GM23338 (cell line): ENCODE measurements around the gene FYN. TPM values are rescaled to one million over a fixed set of nuclear protein-coding genes. Genes with fewer than 3 reads are reported as not detected.

Experiments
- ATAC-seq: fragments of 200-7000 bp; cut with Tn5 transposase; 3 replicates; pipeline ENCODE4 v1.9.1; 2020
- DNase-seq: peaks from one replicate; pipeline ENCODE4 v3.0.0-alpha.2; 2015; ENCODE audit warnings: low spot score
- H2AFZ ChIP-seq: fragments of 200-600 bp; sonication (generic); 2 replicates; pipeline ENCODE4 v1.8.0; 2016; ENCODE audit warnings: antibody characterized with exemption, mild to moderate bottlenecking, moderate library complexity
- H3F3A ChIP-seq: fragments of 200-600 bp; sonication (generic); replicated peaks from 2 replicates; pipeline ENCODE4 v1.8.0; 2017; ENCODE audit warnings: antibody characterized with exemption, mixed run types, low read depth
- H3K27ac ChIP-seq: fragments of 200-600 bp; sonication (generic); 2 replicates; pipeline ENCODE4 v1.6.1; 2016; ENCODE audit warnings: low read depth
- H3K27me3 ChIP-seq: fragments of 200-600 bp; sonication (generic); 2 replicates; pipeline ENCODE4 v1.8.0; 2016; ENCODE audit warnings: mild to moderate bottlenecking, mixed run types, moderate library complexity; ENCODE audit not compliant: insufficient read depth
- H3K36me3 ChIP-seq: fragments of 200-600 bp; sonication (generic); 2 replicates; pipeline ENCODE4 v1.8.0; 2016; ENCODE audit warnings: mild to moderate bottlenecking; ENCODE audit not compliant: insufficient read depth
- H3K4me1 ChIP-seq: fragments of 200-600 bp; sonication (generic); 2 replicates; pipeline ENCODE4 v1.8.0; 2016; ENCODE audit warnings: mild to moderate bottlenecking, moderate library complexity; ENCODE audit not compliant: insufficient read depth
- H3K4me2 ChIP-seq: fragments of 200-600 bp; sonication (generic); 2 replicates; pipeline ENCODE4 v1.7.1; 2017; ENCODE audit warnings: mixed run types
- H3K4me3 ChIP-seq: fragments of 200-600 bp; sonication (generic); 2 replicates; pipeline ENCODE4 v1.6.1; 2016; ENCODE audit warnings: mixed run types
- H3K79me2 ChIP-seq: fragments of 200-600 bp; sonication (generic); replicated peaks from 2 replicates; pipeline ENCODE4 v1.8.0; 2017; ENCODE audit warnings: mild to moderate bottlenecking; ENCODE audit not compliant: insufficient read depth
- H3K9me2 ChIP-seq: fragments of 200-600 bp; sonication (generic); 2 replicates; pipeline ENCODE4 v1.8.0; 2017; ENCODE audit not compliant: insufficient read depth
- H4K20me1 ChIP-seq: fragments of 200-600 bp; sonication (generic); replicated peaks from 2 replicates; pipeline ENCODE4 v1.8.0; 2017; ENCODE audit warnings: mild to moderate bottlenecking; ENCODE audit not compliant: insufficient read depth
- H3K27ac Mint-ChIP-seq: 2 replicates; pipeline ENCODE4 v1.8.0; 2020; ENCODE audit warnings: inconsistent platforms, mild to moderate bottlenecking, moderate library complexity, mixed read lengths
- H3K27me3 Mint-ChIP-seq: 3 replicates; pipeline ENCODE4 v1.8.0; 2022; ENCODE audit warnings: low read depth, mild to moderate bottlenecking, moderate library complexity, mixed read lengths, inconsistent platforms; ENCODE audit not compliant: insufficient read depth, poor library complexity
- H3K36me3 Mint-ChIP-seq: 3 replicates; pipeline ENCODE4 v1.8.0; 2021; ENCODE audit warnings: low read depth, mild to moderate bottlenecking, inconsistent platforms, moderate library complexity, mixed read lengths
- H3K4me1 Mint-ChIP-seq: 3 replicates; pipeline ENCODE4 v1.8.0; 2020; ENCODE audit warnings: mild to moderate bottlenecking, inconsistent platforms, mixed read lengths
- H3K4me3 Mint-ChIP-seq: 3 replicates; pipeline ENCODE4 v1.8.0; 2021; ENCODE audit warnings: moderate library complexity, mild to moderate bottlenecking, inconsistent platforms, mixed read lengths
- H3K9me3 Mint-ChIP-seq: 3 replicates; pipeline ENCODE4 v1.8.0; 2020; ENCODE audit warnings: moderate library complexity, mild to moderate bottlenecking, inconsistent platforms, mixed read lengths
- CREB1 ChIP-seq: fragments of 250-450 bp; sonication (Bioruptor Pico); IDR thresholded peaks from 2 replicates; pipeline ENCODE4 v1.5.0; 2020; ENCODE audit warnings: low read depth, mild to moderate bottlenecking, moderate library complexity
- EZH2phosphoT487 ChIP-seq: fragments of 200-600 bp; sonication (generic); IDR thresholded peaks from one replicate; pipeline ENCODE4 v1.8.1; 2018; ENCODE audit warnings: antibody characterized with exemption; ENCODE audit not compliant: unreplicated experiment
- polyA plus RNA-seq: library from polyadenylated mRNA; unstranded; fragments of >200 nt; fragmentation: Nextera tagmentation; extraction: Ambion mirVana; gene quantifications from 2 replicates; pipeline ENCODE4 v1.2.1, GENCODE V29; 2016
- total RNA-seq: library from RNA; depleted of rRNA; stranded (reverse); fragments of >200 nt; shearing (Covaris generic); gene quantifications from 2 replicates; pipeline ENCODE4 v1.2.3, GENCODE V29; 2014
- TF ChIP-seq, protein P1 (sequence below): IDR thresholded peaks from 2 replicates; pipeline ENCODE4 v1.6.1; 2016; ENCODE audit warnings: antibody characterized with exemption
- TF ChIP-seq, protein P2 (sequence below): fragments of 250-450 bp; sonication (Bioruptor Pico); IDR thresholded peaks from 2 replicates; pipeline ENCODE4 v1.5.0; 2020; ENCODE audit warnings: mild to moderate bottlenecking, moderate library complexity
- TF ChIP-seq, protein P3 (sequence below): IDR thresholded peaks from one replicate; pipeline ENCODE4 v1.6.1; 2018; ENCODE audit warnings: antibody characterized with exemption; ENCODE audit not compliant: unreplicated experiment
- TF ChIP-seq, protein P4 (sequence below), 2 experiments: fragments of 200-600 bp in 1 of 2; sonication (generic) in 1 of 2; conservative IDR thresholded peaks; 2 replicates each; pipeline versions ENCODE4 v1.5.1 to v1.6.1; 2016 to 2017; ENCODE audit warnings: antibody characterized with exemption in 2 of 2, low read depth in 2 of 2, mild to moderate bottlenecking in 2 of 2, moderate library complexity in 1 of 2

Gene FYN
- total and polyA plus RNA-seq, 2 experiments from 2014 or later, result 46.8 to 143 TPM

DNA sequence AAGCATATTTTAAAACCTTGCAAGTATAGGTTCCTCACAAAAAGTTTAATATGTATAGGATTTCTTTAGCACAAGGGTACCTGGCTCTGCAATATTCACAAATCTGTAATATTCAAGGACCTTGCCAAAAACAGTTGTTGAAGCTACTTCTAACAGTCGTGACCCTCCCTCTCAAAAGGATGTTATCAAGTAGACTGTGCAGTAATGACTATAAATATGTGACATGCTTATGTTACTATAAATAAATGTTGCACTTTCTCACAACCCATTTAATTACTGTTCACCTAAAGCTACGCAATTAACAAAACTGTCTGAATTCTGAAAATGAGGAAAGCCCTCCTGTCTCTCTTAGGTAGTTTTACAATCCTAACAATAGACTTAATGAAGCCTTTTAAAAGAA is 41.8 kb downstream of the FYN start:
- peaks cover 17% of the 10 kb centered on the region; the same call in 1 of the 2 replicates for H3K79me2 ChIP-seq
- no peaks in the 10 kb centered on the region; the same call in 1 of the 2 replicates for H3K36me3 ChIP-seq
- Mint-ChIP-seq H3K4me3 (no peak overlapping the region), H3K27ac (no peak overlapping the region), H3K9me3 (no peaks in the 10 kb centered on the region), H3K27me3 (peaks cover 3% of the 10 kb centered on the region), H3K4me1 (peaks cover 14% of the 10 kb centered on the region), H3K36me3 (peaks cover 3% of the 10 kb centered on the region; the same call in 2 of the 3 replicates)
- H3K27ac ChIP-seq, result no peak overlapping the region
- peaks cover 4% of the 10 kb centered on the region; the same call in 1 of the 2 replicates for H3K4me1 ChIP-seq
- H3K4me2 ChIP-seq, result no peak overlapping the region
- DNase-seq (no peak), ATAC-seq (no peak)
- peaks cover 3% of the 10 kb centered on the region; the same call in 1 of the 2 replicates for H4K20me1 ChIP-seq
- H3K9me2 ChIP-seq, result no peaks in the 10 kb centered on the region
- H3K27me3 ChIP-seq, result no peaks in the 10 kb centered on the region
- TF ChIP-seq CREB1 (no peak), EZH2phosphoT487 (no peak)
- TF ChIP-seq, protein P1, sequence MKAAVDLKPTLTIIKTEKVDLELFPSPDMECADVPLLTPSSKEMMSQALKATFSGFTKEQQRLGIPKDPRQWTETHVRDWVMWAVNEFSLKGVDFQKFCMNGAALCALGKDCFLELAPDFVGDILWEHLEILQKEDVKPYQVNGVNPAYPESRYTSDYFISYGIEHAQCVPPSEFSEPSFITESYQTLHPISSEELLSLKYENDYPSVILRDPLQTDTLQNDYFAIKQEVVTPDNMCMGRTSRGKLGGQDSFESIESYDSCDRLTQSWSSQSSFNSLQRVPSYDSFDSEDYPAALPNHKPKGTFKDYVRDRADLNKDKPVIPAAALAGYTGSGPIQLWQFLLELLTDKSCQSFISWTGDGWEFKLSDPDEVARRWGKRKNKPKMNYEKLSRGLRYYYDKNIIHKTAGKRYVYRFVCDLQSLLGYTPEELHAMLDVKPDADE, result no peak
- TF ChIP-seq, protein P2, sequence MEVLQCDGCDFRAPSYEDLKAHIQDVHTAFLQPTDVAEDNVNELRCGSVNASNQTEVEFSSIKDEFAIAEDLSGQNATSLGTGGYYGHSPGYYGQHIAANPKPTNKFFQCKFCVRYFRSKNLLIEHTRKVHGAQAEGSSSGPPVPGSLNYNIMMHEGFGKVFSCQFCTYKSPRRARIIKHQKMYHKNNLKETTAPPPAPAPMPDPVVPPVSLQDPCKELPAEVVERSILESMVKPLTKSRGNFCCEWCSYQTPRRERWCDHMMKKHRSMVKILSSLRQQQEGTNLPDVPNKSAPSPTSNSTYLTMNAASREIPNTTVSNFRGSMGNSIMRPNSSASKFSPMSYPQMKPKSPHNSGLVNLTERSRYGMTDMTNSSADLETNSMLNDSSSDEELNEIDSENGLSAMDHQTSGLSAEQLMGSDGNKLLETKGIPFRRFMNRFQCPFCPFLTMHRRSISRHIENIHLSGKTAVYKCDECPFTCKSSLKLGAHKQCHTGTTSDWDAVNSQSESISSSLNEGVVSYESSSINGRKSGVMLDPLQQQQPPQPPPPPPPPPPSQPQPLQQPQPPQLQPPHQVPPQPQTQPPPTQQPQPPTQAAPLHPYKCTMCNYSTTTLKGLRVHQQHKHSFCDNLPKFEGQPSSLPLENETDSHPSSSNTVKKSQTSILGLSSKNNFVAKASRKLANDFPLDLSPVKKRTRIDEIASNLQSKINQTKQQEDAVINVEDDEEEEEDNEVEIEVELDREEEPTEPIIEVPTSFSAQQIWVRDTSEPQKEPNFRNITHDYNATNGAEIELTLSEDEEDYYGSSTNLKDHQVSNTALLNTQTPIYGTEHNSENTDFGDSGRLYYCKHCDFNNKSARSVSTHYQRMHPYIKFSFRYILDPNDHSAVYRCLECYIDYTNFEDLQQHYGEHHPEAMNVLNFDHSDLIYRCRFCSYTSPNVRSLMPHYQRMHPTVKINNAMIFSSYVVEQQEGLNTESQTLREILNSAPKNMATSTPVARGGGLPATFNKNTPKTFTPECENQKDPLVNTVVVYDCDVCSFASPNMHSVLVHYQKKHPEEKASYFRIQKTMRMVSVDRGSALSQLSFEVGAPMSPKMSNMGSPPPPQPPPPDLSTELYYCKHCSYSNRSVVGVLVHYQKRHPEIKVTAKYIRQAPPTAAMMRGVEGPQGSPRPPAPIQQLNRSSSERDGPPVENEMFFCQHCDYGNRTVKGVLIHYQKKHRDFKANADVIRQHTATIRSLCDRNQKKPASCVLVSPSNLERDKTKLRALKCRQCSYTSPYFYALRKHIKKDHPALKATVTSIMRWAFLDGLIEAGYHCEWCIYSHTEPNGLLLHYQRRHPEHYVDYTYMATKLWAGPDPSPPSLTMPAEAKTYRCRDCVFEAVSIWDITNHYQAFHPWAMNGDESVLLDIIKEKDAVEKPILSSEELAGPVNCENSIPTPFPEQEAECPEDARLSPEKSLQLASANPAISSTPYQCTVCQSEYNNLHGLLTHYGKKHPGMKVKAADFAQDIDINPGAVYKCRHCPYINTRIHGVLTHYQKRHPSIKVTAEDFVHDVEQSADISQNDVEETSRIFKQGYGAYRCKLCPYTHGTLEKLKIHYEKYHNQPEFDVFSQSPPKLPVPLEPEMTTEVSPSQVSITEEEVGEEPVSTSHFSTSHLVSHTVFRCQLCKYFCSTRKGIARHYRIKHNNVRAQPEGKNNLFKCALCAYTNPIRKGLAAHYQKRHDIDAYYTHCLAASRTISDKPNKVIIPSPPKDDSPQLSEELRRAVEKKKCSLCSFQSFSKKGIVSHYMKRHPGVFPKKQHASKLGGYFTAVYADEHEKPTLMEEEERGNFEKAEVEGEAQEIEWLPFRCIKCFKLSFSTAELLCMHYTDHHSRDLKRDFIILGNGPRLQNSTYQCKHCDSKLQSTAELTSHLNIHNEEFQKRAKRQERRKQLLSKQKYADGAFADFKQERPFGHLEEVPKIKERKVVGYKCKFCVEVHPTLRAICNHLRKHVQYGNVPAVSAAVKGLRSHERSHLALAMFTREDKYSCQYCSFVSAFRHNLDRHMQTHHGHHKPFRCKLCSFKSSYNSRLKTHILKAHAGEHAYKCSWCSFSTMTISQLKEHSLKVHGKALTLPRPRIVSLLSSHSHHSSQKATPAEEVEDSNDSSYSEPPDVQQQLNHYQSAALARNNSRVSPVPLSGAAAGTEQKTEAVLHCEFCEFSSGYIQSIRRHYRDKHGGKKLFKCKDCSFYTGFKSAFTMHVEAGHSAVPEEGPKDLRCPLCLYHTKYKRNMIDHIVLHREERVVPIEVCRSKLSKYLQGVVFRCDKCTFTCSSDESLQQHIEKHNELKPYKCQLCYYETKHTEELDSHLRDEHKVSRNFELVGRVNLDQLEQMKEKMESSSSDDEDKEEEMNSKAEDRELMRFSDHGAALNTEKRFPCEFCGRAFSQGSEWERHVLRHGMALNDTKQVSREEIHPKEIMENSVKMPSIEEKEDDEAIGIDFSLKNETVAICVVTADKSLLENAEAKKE (CRISPR knock-in tag), result no peak
- TF ChIP-seq, protein P3, sequence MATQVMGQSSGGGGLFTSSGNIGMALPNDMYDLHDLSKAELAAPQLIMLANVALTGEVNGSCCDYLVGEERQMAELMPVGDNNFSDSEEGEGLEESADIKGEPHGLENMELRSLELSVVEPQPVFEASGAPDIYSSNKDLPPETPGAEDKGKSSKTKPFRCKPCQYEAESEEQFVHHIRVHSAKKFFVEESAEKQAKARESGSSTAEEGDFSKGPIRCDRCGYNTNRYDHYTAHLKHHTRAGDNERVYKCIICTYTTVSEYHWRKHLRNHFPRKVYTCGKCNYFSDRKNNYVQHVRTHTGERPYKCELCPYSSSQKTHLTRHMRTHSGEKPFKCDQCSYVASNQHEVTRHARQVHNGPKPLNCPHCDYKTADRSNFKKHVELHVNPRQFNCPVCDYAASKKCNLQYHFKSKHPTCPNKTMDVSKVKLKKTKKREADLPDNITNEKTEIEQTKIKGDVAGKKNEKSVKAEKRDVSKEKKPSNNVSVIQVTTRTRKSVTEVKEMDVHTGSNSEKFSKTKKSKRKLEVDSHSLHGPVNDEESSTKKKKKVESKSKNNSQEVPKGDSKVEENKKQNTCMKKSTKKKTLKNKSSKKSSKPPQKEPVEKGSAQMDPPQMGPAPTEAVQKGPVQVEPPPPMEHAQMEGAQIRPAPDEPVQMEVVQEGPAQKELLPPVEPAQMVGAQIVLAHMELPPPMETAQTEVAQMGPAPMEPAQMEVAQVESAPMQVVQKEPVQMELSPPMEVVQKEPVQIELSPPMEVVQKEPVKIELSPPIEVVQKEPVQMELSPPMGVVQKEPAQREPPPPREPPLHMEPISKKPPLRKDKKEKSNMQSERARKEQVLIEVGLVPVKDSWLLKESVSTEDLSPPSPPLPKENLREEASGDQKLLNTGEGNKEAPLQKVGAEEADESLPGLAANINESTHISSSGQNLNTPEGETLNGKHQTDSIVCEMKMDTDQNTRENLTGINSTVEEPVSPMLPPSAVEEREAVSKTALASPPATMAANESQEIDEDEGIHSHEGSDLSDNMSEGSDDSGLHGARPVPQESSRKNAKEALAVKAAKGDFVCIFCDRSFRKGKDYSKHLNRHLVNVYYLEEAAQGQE, result no peak
- TF ChIP-seq, protein P4, sequence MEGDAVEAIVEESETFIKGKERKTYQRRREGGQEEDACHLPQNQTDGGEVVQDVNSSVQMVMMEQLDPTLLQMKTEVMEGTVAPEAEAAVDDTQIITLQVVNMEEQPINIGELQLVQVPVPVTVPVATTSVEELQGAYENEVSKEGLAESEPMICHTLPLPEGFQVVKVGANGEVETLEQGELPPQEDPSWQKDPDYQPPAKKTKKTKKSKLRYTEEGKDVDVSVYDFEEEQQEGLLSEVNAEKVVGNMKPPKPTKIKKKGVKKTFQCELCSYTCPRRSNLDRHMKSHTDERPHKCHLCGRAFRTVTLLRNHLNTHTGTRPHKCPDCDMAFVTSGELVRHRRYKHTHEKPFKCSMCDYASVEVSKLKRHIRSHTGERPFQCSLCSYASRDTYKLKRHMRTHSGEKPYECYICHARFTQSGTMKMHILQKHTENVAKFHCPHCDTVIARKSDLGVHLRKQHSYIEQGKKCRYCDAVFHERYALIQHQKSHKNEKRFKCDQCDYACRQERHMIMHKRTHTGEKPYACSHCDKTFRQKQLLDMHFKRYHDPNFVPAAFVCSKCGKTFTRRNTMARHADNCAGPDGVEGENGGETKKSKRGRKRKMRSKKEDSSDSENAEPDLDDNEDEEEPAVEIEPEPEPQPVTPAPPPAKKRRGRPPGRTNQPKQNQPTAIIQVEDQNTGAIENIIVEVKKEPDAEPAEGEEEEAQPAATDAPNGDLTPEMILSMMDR (conservative IDR thresholded peaks at IDR 0.05; ENCODE audit: low read depth in 2 of 2), result no peak
- H3F3A ChIP-seq, result no peaks in the 10 kb centered on the region
- H3K4me3 ChIP-seq, result no peak overlapping the region
- H2AFZ ChIP-seq, result no peak overlapping the region
